Activated CD4-positive, alpha-beta T cell treated with anti-CD3 and anti-CD28 coated beads, Interleukin-2, amount 50 U/mL, for 4 hours (primary cell): ENCODE measurements around the gene B3GALNT1.

Experiments used
- DNase-seq, 2 experiments: peaks; one replicate each; pipeline ENCODE4 v3.0.0-alpha.2; 2020

B3GALNT1 gene

GRCh38 chr3:161104561-161105551 lies at the start of gene B3GALNT1:
B3GALNT1 (minus strand) TSS chr3:161105349; CDS start chr3:161086754, 18,595 bp downstream.
- DNase-seq: peak in 1 of 2 experiments; percentile 2

GRCh38 chr3:161153480-161153879 lies 48.3 kb upstream of the B3GALNT1 start:
- no peak for DNase-seq

GRCh38 chr3:161150001-161150525 lies 44.9 kb upstream of the B3GALNT1 start:
- no peak for DNase-seq

GRCh38 chr3:161149529-161149928 lies 44.4 kb upstream of the B3GALNT1 start:
- DNase-seq: no peak

- no peak for DNase-seq
Observed at GRCh38 chr3:161148832-161149475, 43.8 kb upstream of the B3GALNT1 start.

GRCh38 chr3:161142486-161142885 lies 37.3 kb upstream of the B3GALNT1 start:
- no peak for DNase-seq

GRCh38 chr3:161139686-161140085 lies 34.5 kb upstream of the B3GALNT1 start:
- no peak for DNase-seq

- DNase-seq: no peak
Observed at GRCh38 chr3:161137260-161137659, 32.1 kb upstream of the B3GALNT1 start.

- no peak for DNase-seq
Observed at GRCh38 chr3:161132391-161132790, 27.2 kb upstream of the B3GALNT1 start.

- DNase-seq: no peak
Observed at GRCh38 chr3:161126495-161126894, 21.3 kb upstream of the B3GALNT1 start.

- no peak for DNase-seq
Observed at GRCh38 chr3:161117646-161118045, 12.5 kb upstream of the B3GALNT1 start.

- no peak for DNase-seq
Observed at GRCh38 chr3:161108840-161109239, 3.7 kb upstream of the B3GALNT1 start.

GRCh38 chr3:161107311-161107710 lies 2.2 kb upstream of the B3GALNT1 start:
- DNase-seq: no peak

- no peak for DNase-seq
Observed at GRCh38 chr3:161103776-161104385, 1.3 kb downstream of the B3GALNT1 start.

GRCh38 chr3:161101609-161102008 lies 3.5 kb downstream of the B3GALNT1 start:
- DNase-seq: no peak

GRCh38 chr3:161100994-161101393 lies 4.2 kb downstream of the B3GALNT1 start:
- DNase-seq: no peak

- peak in 1 of 2 experiments; percentile 4 for DNase-seq
Observed at GRCh38 chr3:161096771-161097367, 8.3 kb downstream of the B3GALNT1 start.

GRCh38 chr3:161093895-161094294 lies 11.3 kb downstream of the B3GALNT1 start:
- no peak for DNase-seq

- no peak for DNase-seq
Observed at GRCh38 chr3:161084277-161084676, 20.9 kb downstream of the B3GALNT1 start.

GRCh38 chr3:161083131-161083530 lies 22.0 kb downstream of the B3GALNT1 start:
- no peak for DNase-seq

- DNase-seq: no peak
Observed at GRCh38 chr3:161082063-161082462, 23.1 kb downstream of the B3GALNT1 start.

- DNase-seq: no peak
Observed at GRCh38 chr3:161081633-161082032, 23.5 kb downstream of the B3GALNT1 start.

GRCh38 chr3:161073181-161073580 lies 32.0 kb downstream of the B3GALNT1 start:
- DNase-seq: no peak
